Esophagus muscularis mucosa (tissue), 4 donors: ENCODE data around the gene PCNX1. TPM values are rescaled to one million over a fixed set of nuclear protein-coding genes. Genes with fewer than 3 reads are reported as not detected.

Experiments
- DNase-seq: peaks from one replicate; pipeline ENCODE4 v3.0.0-alpha.2; 2017; ENCODE audit errors: extremely low spot score
- H3K27ac ChIP-seq, 4 donors: fragments of 200-600 bp; sonication (generic); replicated peaks in 1 of 4; 1 replicate in 3 of 4; 2 replicates in 1 of 4; pipeline ENCODE4 v1.5.1; 2016 to 2019; ENCODE audit warnings: mild to moderate bottlenecking in 1 of 4
- H3K27me3 ChIP-seq, 4 donors: fragments of 200-600 bp; sonication (generic); one replicate each; pipeline versions ENCODE4 v1.5.1 to v1.6.0; 2016 to 2019
- H3K36me3 ChIP-seq, 4 donors: fragments of 200-600 bp; sonication (generic); one replicate each; pipeline ENCODE4 v1.5.1; 2016 to 2019
- H3K4me1 ChIP-seq, 4 donors: fragments of 200-600 bp; sonication (generic); one replicate each; pipeline ENCODE4 v1.5.1; 2016 to 2019
- H3K4me3 ChIP-seq, 4 donors: fragments of 200-600 bp; sonication (generic); 1 replicate in 2 of 4; 2 replicates in 2 of 4; pipeline ENCODE4 v1.5.1; 2016 to 2019; ENCODE audit warnings: mild to moderate bottlenecking in 4 of 4, moderate library complexity in 1 of 4
- H3K9me3 ChIP-seq, 4 donors: fragments of 200-600 bp; sonication (generic); 1 replicate in 3 of 4; 2 replicates in 1 of 4; pipeline ENCODE4 v1.5.1; 2016 to 2019
- CTCF ChIP-seq, 3 experiments: fragments of 200-600 bp in 2 of 3; fragments of 450-650 bp in 1 of 3; sonication (generic) in 2 of 3; IDR thresholded peaks; one replicate each; pipeline ENCODE4 v1.5.1; 2017 to 2019; ENCODE audit warnings: antibody characterized with exemption in 3 of 3, mild to moderate bottlenecking in 2 of 3, moderate library complexity in 1 of 3
- EP300 ChIP-seq: sonication (generic); formaldehyde crosslinking; IDR thresholded peaks from one replicate; pipeline ENCODE4 v1.6.1; 2017; ENCODE audit warnings: antibody characterized with exemption
- POLR2A ChIP-seq: fragments of 450-650 bp; IDR thresholded peaks from one replicate; pipeline ENCODE4 v1.6.1; 2017; ENCODE audit warnings: antibody characterized with exemption, moderate library complexity, mild to moderate bottlenecking, low read depth
- POLR2AphosphoS5 ChIP-seq, 2 donors: sonication (generic); formaldehyde crosslinking; IDR thresholded peaks; one replicate each; pipeline ENCODE4 v1.6.1; 2017; ENCODE audit warnings: antibody characterized with exemption in 2 of 2
- whole genome bisulfite sequencing: methylation state at CpG from one replicate; pipeline ENCODE4 v1.1.5; 2018; 5-methylcytosine and 5-hydroxymethylcytosine counted together
- intact Hi-C: fragments of 100-400 bp; cut with DNase I; formaldehyde crosslinking; loops from one replicate; pipeline ENCODE4 v1.15.1; 2023
- total RNA-seq, 4 donors: library from RNA; depleted of rRNA; stranded (reverse); fragments of >200 nt; gene quantifications; one replicate each; pipeline versions ENCODE4 v1.1.0 to v1.2.1, GENCODE V29; 2016

The PCNX1 gene
- total RNA-seq, 4 donors from 2014 or later: 56.3 to 62.5 (median 59.6) TPM

- Histone ChIP-seq H3K27me3 (no peaks in the 10 kb centered on the region), H3K4me1 (no peaks in the 10 kb centered on the region), H3K27ac (no peak overlapping the region), H3K9me3 (peaks cover 0 to 7% (median 2%) of the 10 kb centered on the region in 4 donors), H3K4me3 (no peak overlapping the region), H3K36me3 (peaks cover 3 to 34% (median 18%) of the 10 kb centered on the region in 4 donors)
- 86% methylated on average over 5 of the region's 5 CpGs for WGBS
- intact Hi-C loops: no loop called here
- no peak for DNase-seq
- TF ChIP-seq POLR2A (no peak), EP300 (no peak), POLR2AphosphoS5 (IDR thresholded peaks at IDR 0.05) (no peak), CTCF (IDR thresholded peaks at IDR 0.05) (no peak)
Measured at GRCh38 chr14:71096947-71097346, 189.7 kb downstream of the PCNX1 start.

- no peak overlapping the region for H3K4me3 ChIP-seq
- intact Hi-C loops: no loop called here
- WGBS: 66% methylated on average over 3 of the region's 3 CpGs
- H3K4me1 ChIP-seq: no peaks in the 10 kb centered on the region
- H3K9me3 ChIP-seq: no peaks in the 10 kb centered on the region
- TF ChIP-seq POLR2AphosphoS5 (IDR thresholded peaks at IDR 0.05): no peak
- peak; percentile 41 to 81 (median 62) for TF ChIP-seq CTCF (IDR thresholded peaks at IDR 0.05)
- no peak overlapping the region for H3K27ac ChIP-seq
- peaks cover 33 to 63% (median 48%) of the 10 kb centered on the region in 4 donors for H3K36me3 ChIP-seq
- H3K27me3 ChIP-seq: no peaks in the 10 kb centered on the region
- DNase-seq: no peak
Measured at GRCh38 chr14:71103662-71104484, 196.6 kb downstream of the PCNX1 start.

DNA sequence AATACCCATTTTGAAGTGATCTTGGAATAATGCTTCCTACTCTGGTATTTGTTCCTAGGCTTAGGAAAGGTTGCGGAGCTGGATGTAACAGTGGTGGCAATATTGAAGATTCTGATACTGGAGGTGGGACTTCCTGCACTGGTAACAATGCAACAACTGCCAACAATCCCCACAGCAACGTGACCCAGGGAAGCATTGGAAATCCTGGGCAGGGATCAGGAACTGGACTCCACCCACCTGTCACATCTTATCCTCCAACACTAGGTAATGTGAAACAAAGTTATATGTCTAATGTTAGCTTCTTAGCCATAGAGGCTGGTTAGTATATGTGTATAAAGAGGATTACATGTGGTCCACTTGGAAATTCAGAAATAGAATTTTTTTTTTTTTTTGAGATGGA, 197.9 kb downstream of the PCNX1 start:
- no peaks in the 10 kb centered on the region for H3K4me1 ChIP-seq
- no peaks in the 10 kb centered on the region for H3K9me3 ChIP-seq
- H3K36me3 ChIP-seq: peaks cover 41 to 76% (median 60%) of the 10 kb centered on the region in 4 donors
- 66% methylated on average over 2 of the region's 2 CpGs for WGBS
- TF ChIP-seq POLR2A (no peak), EP300 (no peak), CTCF (IDR thresholded peaks at IDR 0.05) (no peak), POLR2AphosphoS5 (IDR thresholded peaks at IDR 0.05) (no peak)
- H3K4me3 ChIP-seq: no peak overlapping the region
- no peak overlapping the region for H3K27ac ChIP-seq
- DNase-seq: no peak
- intact Hi-C loops: no loop called here
- no peaks in the 10 kb centered on the region for H3K27me3 ChIP-seq

DNA sequence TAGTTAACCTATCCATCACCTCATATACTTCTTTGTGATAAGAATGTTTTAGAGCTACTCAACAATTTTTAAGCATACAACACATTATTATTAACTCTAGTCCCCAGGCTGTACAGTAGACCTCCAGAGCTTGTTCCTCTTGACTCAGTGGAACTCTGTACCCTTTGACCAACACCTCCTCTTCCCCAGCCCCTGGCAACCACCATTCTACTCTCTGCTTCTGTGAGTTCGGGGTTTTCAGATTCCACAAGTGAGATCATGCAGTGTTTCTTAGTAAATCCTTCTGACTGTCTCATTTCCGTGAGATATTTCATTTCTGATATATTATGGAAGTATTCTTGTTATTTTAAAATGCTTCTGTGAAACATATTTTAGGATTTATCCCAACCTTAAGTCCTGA, 200.7 kb downstream of the PCNX1 start:
- intact Hi-C loops: no loop called here

DNA sequence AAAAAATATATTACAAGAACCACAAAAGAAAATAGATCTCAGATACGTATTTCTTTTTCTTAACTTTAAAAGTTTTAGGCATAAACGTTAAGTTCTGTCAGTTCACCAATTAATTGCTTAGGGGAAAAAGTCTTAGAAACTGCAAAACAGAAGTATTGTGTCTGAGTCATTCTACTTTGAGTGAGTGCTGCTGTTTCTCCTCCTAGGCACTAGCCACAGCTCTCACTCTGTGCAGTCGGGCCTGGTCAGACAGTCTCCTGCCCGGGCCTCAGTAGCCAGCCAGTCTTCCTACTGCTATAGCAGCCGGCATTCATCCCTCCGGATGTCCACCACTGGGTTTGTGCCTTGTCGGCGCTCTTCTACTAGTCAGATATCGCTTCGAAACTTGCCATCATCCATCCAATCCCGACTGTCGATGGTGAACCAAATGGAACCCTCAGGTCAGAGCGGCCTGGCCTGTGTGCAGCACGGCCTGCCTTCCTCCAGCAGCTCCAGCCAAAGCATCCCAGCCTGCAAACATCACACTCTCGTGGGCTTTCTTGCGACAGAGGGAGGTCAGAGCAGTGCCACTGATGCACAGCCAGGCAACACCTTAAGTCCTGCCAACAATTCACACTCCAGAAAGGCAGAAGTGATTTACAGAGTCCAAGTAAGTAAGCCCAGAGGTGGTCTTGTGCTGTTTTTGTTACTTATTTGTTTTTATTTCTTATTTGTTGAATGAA, 201.3 kb downstream of the PCNX1 start:
- Histone ChIP-seq H3K36me3 (peaks cover 26 to 70% (median 55%) of the 10 kb centered on the region in 4 donors), H3K4me1 (no peaks in the 10 kb centered on the region), H3K9me3 (no peaks in the 10 kb centered on the region), H3K4me3 (no peak overlapping the region), H3K27ac (no peak overlapping the region), H3K27me3 (no peaks in the 10 kb centered on the region)
- intact Hi-C loops: no loop called here
- no peak for DNase-seq
- 89% methylated on average over 16 of the region's 16 CpGs for WGBS
- TF ChIP-seq EP300 (no peak), POLR2AphosphoS5 (IDR thresholded peaks at IDR 0.05) (no peak), POLR2A (no peak), CTCF (IDR thresholded peaks at IDR 0.05) (no peak)

More for the DNA sequence above, 200.7 kb downstream of the PCNX1 start:
- Histone ChIP-seq H3K36me3 (peaks cover 32 to 76% (median 59%) of the 10 kb centered on the region in 4 donors), H3K4me1 (no peaks in the 10 kb centered on the region), H3K9me3 (no peaks in the 10 kb centered on the region), H3K27ac (no peak overlapping the region), H3K27me3 (no peaks in the 10 kb centered on the region), H3K4me3 (no peak overlapping the region)
- TF ChIP-seq POLR2AphosphoS5 (IDR thresholded peaks at IDR 0.05): no peak
- 97% methylated on average over 2 of the region's 2 CpGs for WGBS
- DNase-seq: no peak
